ENCODE results near the gene TLE3.

DNA sequence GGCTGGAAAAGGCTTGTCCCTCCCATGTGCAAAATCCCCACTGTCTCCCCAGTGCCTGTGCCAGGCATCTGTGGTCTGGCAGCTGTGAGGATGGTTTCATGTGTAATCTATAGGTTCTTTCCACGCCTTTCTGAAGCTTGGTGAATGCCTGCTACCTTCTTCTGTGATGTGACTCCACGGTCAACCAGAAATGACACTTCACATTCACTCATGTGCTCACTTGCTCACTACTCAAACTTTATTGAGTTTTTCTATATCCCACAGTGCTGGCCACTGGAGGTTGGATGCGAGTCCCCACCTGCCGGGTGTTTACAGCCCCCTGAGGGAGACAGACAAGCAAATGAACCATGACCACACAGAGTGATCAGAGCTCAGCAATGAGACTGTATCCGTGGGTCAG, 27.9 kb upstream of the TLE3 start:
- no peak for TF ChIP-seq CTCF (conservative IDR thresholded peaks at IDR 0.05 in 1 of 2, IDR thresholded peaks at IDR 0.05 in 1 of 2; ENCODE audit: low read depth in 1 of 2, low read length in 2 of 2)
- TF ChIP-seq EZH2 (IDR thresholded peaks at IDR 0.05; ENCODE audit: low read length, missing control alignments), result no peak

All from fibroblast of lung (primary cell).